Ovary (tissue), 3 donors: ENCODE measurements around the gene CTPS2.

Source experiments
- EP300 ChIP-seq: sonication (generic); formaldehyde crosslinking; IDR thresholded peaks from one replicate; pipeline ENCODE4 v1.6.1; 2017; ENCODE audit warnings: antibody characterized with exemption
- POLR2A ChIP-seq: fragments of 450-650 bp; IDR thresholded peaks from one replicate; pipeline ENCODE4 v1.6.1; 2017; ENCODE audit warnings: antibody characterized with exemption, mild to moderate bottlenecking, moderate library complexity
- TF ChIP-seq, protein P1 (sequence below), 3 donors: fragments of 450-650 bp in 2 of 3; fragments of 200-600 bp in 1 of 3; IDR thresholded peaks; one replicate each; pipeline versions ENCODE4 v1.5.1 to v1.8.0; 2016 to 2022; ENCODE audit warnings: antibody characterized with exemption in 3 of 3, mild to moderate bottlenecking in 1 of 3
- donor health status: DM: no; HTN: no; CAD: no.

DNA sequence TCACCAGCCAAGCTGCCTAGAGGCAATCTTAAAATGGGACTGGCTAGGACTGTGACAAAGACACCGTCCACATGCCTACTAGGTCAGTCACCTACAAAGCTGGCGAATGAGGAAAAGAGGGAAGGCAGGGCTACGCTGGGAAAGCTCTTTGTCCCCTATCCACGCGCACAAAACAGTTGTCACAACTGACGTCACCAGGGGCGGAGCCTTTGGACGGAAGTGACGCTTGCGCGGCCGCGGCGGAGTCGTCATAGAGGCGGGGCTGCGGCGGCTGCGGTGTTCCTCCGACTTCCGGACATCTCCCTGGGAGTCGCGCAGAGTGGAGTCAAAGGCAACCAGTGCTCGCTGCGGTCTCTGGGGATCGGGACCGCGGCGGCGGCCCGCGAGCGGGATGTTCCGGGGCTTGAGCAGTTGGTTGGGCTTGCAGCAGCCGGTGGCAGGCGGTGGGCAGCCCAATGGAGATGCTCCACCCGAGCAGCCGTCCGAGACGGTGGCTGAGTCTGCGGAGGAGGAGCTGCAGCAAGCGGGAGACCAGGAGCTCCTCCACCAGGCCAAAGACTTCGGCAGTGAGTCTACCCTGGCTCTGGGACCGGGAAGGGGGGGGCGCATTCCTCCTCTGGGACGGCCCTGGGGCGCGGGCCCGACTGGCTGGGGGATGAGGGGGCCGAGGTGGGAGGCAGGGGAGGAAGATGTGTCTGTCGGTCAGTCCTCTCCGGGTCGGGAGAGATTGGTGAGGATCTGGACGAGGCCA, 7.0 kb upstream of the CTPS2 start, which contains the start of gene SYAP1:
- TF ChIP-seq POLR2A (peak; percentile 98), EP300 (peak; percentile 73)
- TF ChIP-seq, protein P1, sequence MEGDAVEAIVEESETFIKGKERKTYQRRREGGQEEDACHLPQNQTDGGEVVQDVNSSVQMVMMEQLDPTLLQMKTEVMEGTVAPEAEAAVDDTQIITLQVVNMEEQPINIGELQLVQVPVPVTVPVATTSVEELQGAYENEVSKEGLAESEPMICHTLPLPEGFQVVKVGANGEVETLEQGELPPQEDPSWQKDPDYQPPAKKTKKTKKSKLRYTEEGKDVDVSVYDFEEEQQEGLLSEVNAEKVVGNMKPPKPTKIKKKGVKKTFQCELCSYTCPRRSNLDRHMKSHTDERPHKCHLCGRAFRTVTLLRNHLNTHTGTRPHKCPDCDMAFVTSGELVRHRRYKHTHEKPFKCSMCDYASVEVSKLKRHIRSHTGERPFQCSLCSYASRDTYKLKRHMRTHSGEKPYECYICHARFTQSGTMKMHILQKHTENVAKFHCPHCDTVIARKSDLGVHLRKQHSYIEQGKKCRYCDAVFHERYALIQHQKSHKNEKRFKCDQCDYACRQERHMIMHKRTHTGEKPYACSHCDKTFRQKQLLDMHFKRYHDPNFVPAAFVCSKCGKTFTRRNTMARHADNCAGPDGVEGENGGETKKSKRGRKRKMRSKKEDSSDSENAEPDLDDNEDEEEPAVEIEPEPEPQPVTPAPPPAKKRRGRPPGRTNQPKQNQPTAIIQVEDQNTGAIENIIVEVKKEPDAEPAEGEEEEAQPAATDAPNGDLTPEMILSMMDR (IDR thresholded peaks at IDR 0.05), result no peak
